Tibial artery (tissue), 4 donors: Measurements from ENCODE around the gene TOPAZ1.

Experiments used
- DNase-seq, 2 donors: peaks; one replicate each; pipeline ENCODE4 v3.0.0-alpha.2; 2019
- H3K27ac ChIP-seq, 2 donors: fragments of 200-600 bp; sonication (generic) in 1 of 2; 1 replicate in 1 of 2; 2 replicates in 1 of 2; pipeline ENCODE4 v1.5.1; 2018 to 2019; ENCODE audit warnings: mild to moderate bottlenecking in 1 of 2
- H3K27me3 ChIP-seq, 2 donors: fragments of 200-600 bp; sonication (generic) in 1 of 2; one replicate each; pipeline versions ENCODE4 v1.5.1 to v1.6.0; 2016 to 2019
- H3K36me3 ChIP-seq, 3 donors: fragments of 200-600 bp; sonication (generic) in 2 of 3; one replicate each; pipeline ENCODE4 v1.5.1; 2016 to 2019; ENCODE audit warnings: mild to moderate bottlenecking in 2 of 3
- H3K4me1 ChIP-seq, 4 donors: fragments of 200-600 bp; sonication (generic) in 2 of 4; 1 replicate in 3 of 4; 2 replicates in 1 of 4; pipeline ENCODE4 v1.5.1; 2016 to 2019
- H3K4me3 ChIP-seq, 2 donors: fragments of 200-600 bp; sonication (generic) in 1 of 2; 1 replicate in 1 of 2; 2 replicates in 1 of 2; pipeline ENCODE4 v1.5.1; 2018 to 2019; ENCODE audit warnings: mild to moderate bottlenecking in 2 of 2
- H3K9me3 ChIP-seq, 3 donors: fragments of 200-600 bp; sonication (generic) in 1 of 3; one replicate each; pipeline ENCODE4 v1.5.1; 2016 to 2019
- intact Hi-C: fragments of 100-400 bp; cut with DNase I; formaldehyde crosslinking; loops from one replicate; pipeline ENCODE4 v1.15.0; 2023; ENCODE audit warnings: low total_unique reads
- TF ChIP-seq, protein P1 (sequence below), 2 experiments: fragments of 200-600 bp in 1 of 2; fragments of 450-650 bp in 1 of 2; IDR thresholded peaks; one replicate each; pipeline ENCODE4 v1.5.1; 2017 to 2019; ENCODE audit warnings: antibody characterized with exemption in 2 of 2, mild to moderate bottlenecking in 1 of 2, moderate library complexity in 1 of 2

Gene TOPAZ1

DNA sequence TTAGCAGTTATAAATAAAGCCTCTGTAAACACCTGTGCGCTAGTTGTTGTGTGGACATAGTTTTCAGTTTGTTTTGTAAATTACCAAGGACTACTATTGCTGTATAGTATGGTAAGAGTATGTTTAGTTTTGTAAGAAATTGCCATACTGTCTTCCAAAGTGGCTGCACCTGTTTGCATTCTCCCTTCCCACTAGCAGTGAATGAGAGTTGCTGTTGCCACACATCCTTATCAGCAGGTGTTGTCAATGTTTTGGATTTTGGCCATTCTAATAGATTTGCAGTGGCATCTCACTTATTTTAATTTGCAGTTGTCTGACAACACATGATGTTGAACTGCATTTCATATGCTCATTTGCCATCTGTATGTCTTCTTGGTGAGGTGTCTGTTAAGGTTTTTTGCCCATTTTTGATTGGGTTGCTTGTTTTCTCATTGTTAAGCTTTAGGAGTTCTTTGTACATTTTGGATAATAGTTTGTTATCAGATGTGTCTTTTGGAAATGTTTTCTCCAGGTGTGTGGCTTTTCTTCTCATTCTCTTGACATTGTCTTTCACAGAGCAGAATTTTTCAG lies 111.8 kb downstream of the TOPAZ1 start:
- H3K27me3 ChIP-seq, result no peaks in the 10 kb centered on the region

DNA sequence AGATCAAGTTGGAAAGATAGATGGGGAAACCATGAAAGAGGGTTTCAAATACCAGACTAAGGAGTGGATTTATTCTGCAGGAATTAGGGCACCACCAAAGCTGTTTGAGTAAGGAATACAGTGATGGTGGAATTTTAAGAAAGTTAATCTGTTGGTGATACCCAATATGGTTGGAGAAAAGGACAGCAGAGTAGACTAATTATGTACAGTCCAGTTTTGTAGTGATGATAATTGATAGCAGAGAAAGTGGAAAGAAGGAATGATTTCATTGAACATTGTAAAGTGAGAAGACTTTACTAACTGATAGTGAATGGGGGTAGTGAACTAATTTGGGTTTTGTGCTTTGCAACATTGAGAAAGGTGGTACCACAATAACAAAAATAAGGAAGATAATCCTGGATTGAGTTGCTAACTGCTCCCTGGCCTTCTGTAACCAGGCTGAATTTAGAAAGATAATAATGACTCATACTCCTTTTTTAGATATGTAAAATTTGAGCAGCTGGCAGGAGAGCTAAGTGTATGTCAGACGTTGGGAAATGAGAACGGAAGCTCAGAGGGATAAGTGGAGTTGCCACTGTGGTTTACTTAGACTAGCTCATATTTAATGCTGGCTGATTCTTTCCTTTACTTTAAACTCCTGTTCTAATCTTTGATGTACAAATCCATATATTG lies 113.8 kb downstream of the TOPAZ1 start:
- peak in 1 of 2 donors; percentile 25 for DNase-seq
- H3K9me3 ChIP-seq, result no peaks in the 10 kb centered on the region
- no peaks in the 10 kb centered on the region for H3K27me3 ChIP-seq
- no peak overlapping the region for H3K4me3 ChIP-seq
- TF ChIP-seq, protein P1, sequence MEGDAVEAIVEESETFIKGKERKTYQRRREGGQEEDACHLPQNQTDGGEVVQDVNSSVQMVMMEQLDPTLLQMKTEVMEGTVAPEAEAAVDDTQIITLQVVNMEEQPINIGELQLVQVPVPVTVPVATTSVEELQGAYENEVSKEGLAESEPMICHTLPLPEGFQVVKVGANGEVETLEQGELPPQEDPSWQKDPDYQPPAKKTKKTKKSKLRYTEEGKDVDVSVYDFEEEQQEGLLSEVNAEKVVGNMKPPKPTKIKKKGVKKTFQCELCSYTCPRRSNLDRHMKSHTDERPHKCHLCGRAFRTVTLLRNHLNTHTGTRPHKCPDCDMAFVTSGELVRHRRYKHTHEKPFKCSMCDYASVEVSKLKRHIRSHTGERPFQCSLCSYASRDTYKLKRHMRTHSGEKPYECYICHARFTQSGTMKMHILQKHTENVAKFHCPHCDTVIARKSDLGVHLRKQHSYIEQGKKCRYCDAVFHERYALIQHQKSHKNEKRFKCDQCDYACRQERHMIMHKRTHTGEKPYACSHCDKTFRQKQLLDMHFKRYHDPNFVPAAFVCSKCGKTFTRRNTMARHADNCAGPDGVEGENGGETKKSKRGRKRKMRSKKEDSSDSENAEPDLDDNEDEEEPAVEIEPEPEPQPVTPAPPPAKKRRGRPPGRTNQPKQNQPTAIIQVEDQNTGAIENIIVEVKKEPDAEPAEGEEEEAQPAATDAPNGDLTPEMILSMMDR (IDR thresholded peaks at IDR 0.05), result no peak
- H3K36me3 ChIP-seq, result peaks cover 0 to 7% (median 6%) of the 10 kb centered on the region in 3 donors
- peak overlapping the region; percentile 66 to 67 for H3K27ac ChIP-seq
- intact Hi-C loops, result no loop called here
- H3K4me1 ChIP-seq, result peaks cover 0 to 19% (median 16%) of the 10 kb centered on the region in 4 donors

More for the DNA sequence above, 111.8 kb downstream of the TOPAZ1 start:
- Histone ChIP-seq H3K27ac (no peak overlapping the region), H3K4me3 (no peak overlapping the region), H3K36me3 (peaks cover 0 to 6% (median 0%) of the 10 kb centered on the region in 3 donors), H3K9me3 (no peaks in the 10 kb centered on the region), H3K4me1 (peaks cover 0 to 19% (median 13%) of the 10 kb centered on the region in 4 donors)
- no peak for DNase-seq
- intact Hi-C loops, result no loop called here
- TF ChIP-seq, protein P1 (IDR thresholded peaks at IDR 0.05), result no peak

DNA sequence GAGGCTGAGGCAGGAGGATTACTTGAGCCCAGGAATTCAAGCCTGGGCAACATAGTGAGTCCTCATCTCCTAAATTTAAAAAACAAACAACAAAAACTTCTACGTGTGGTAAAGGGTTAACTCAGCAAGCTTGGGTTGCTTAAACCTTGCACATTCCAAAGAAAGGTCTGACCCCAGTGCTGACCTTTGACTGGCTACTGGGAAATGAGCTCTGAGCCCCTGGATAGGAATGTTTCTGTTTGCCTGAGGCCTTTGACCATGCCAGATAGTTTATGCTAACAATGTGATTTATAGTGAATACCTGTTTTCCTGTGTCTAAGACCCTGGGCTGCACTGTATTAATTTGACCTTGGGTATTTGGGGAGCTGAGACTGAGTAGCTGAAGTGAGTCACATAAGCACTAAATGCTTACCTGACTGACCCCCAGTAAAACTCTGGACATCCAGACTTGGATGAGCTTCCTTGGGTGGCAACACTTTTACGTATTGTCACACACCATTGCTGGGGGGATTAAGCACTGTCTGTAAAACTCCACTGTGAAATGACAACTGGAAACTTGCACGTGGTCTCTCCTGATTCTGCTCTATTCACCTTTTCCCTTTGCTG lies 117.6 kb downstream of the TOPAZ1 start:
- no peak for DNase-seq
- intact Hi-C loops, result no loop called here

DNA sequence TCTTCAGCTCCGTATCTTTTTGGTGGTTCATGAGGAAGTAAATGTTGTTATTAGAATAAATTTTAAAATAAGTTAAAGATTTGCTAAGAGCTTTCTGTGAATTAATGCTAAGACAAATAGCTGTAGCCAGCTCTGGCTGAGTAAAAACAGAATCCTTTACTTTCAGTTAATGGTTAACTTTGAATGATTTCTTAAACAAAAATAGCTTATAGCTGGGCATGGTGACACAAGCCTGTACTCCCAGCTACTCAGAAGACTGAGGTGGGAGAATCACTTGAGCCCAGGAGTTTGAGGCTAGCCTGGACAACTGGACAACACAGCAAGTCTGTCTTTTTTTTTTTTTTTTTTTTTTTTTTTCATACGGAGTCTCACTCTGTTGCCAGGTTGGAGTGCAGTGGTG lies 121.9 kb downstream of the TOPAZ1 start:
- no peaks in the 10 kb centered on the region for H3K27me3 ChIP-seq
- H3K9me3 ChIP-seq, result no peaks in the 10 kb centered on the region
- peaks cover 0 to 5% (median 0%) of the 10 kb centered on the region in 4 donors for H3K4me1 ChIP-seq
- TF ChIP-seq, protein P1 (IDR thresholded peaks at IDR 0.05), result no peak
- intact Hi-C loops, result no loop called here
- no peak overlapping the region for H3K27ac ChIP-seq
- no peak for DNase-seq
- H3K36me3 ChIP-seq, result peaks cover 20 to 31% (median 25%) of the 10 kb centered on the region in 3 donors
- no peak overlapping the region for H3K4me3 ChIP-seq

More for the DNA sequence above, 117.6 kb downstream of the TOPAZ1 start:
- Histone ChIP-seq H3K4me3 (no peak overlapping the region), H3K9me3 (no peaks in the 10 kb centered on the region), H3K27ac (no peak overlapping the region), H3K4me1 (peaks cover 0 to 19% (median 16%) of the 10 kb centered on the region in 4 donors), H3K27me3 (no peaks in the 10 kb centered on the region), H3K36me3 (peaks cover 0 to 15% (median 8%) of the 10 kb centered on the region in 3 donors)
- TF ChIP-seq, protein P1 (IDR thresholded peaks at IDR 0.05), result no peak

DNA sequence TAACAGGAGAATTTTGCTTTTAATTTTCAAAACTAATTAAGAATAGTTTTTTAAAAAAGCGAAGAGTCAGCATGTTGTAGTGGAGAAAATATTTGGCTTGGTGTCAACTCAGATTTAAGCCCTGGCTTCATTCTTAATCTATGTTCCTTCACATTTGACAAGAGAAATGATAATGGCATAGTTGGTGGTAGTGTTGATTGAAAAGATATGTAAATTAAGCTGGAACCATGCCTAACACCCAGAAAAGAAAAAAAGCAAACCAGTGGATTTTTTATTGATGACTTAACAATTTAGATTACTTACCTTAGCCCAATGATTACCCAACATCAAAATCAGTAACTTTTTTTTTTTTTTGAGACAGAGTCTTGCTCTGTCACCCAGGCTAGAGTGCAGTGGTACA lies 124.3 kb downstream of the TOPAZ1 start:
- TF ChIP-seq, protein P1 (IDR thresholded peaks at IDR 0.05), result no peak
- H3K27ac ChIP-seq, result no peak overlapping the region
- no peaks in the 10 kb centered on the region for H3K9me3 ChIP-seq
- intact Hi-C loops, result no loop called here
- H3K27me3 ChIP-seq, result no peaks in the 10 kb centered on the region
- no peaks in the 10 kb centered on the region for H3K4me1 ChIP-seq
- peaks cover 26 to 32% (median 26%) of the 10 kb centered on the region in 3 donors for H3K36me3 ChIP-seq
- no peak overlapping the region for H3K4me3 ChIP-seq
- DNase-seq, result no peak
